NCI-H345 (cell line): ENCODE measurements around the gene GNG12.

ENCODE experiments used
- DNase-seq: peaks from one replicate; lab custom pipeline; 2025; lab: John Stamatoyannopoulos, UW

Gene GNG12

DNA sequence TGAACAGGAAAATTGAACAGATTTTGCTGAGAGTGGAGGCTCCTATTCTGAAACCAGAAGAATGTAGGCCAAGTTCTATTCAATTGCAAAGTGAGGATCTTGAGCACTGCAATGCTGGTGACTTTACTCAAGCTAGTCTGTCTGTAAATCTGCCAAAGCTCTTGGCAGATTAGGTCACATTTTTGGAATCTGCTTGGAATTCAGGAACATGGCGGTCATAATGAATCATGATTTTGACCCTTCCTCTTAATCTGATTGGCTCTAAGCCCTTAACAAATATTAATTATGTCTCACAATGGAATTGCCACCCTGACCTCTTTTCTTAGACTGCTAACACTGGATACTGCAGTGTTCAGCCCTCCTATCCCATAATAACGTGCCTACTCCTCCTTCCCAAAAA, 7.2 kb upstream of the GNG12 start:
- no peak for DNase-seq

GRCh38 chr1:67839826-67840225, 6.6 kb upstream of the GNG12 start:
- DNase-seq = no peak

- no peak for DNase-seq
Observed at GRCh38 chr1:67838180-67838910, 5.1 kb upstream of the GNG12 start.

DNA sequence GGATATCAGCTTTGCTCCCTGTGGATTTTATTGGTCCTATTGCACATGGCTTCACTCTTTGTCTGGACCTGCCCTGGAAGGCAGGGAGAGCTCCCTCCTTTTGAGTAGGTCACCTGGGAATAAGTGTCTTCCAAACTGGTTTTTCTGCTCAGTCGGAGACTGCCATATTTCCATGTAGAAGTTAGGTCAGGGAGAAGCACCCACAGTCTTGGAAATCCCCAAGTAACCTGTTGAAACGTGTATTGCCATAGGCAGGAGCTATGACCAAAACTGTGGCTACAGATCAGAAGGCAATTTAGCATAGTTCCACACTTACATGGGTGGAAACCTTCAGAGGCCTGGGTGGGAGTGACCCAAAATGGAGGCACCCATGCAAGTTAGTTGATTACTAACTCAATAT, 3.5 kb upstream of the GNG12 start:
- DNase-seq = no peak

DNA sequence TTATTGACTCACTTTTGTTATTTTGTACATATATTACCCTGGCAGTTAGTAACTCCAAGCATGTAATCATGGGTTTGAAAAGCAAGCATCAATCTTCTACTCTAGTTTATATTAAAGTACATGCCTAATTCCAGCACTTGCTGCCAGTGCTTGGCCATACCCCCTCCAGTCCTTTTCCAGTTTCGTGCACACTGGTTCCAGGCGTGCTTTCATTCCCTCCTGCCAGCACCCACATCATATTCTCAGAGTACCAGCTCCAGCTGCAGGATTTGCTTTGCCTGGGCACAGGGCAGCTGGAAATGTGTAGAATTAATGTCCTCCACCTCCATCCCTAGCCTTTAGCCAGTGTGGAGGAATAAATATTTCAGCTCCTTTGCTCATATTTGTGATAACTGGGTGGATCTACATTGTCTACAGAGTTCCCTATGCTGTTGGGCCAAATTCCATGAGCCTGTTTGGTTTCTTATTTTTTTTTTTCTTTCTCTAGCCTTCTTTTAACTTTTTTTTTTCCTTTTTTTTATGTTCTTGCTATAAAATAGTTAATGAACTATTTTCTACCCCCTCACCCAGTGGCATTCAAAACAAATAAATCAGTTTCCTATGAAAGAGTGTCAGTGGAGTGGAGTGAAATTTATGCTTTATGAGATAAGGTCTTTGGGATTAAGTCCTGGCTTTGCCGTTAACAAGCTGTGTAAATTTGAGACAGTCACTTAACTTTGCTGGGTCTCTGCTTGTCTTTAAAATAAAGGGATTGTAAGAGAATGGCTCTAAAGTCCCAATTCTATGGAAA, 2.6 kb upstream of the GNG12 start:
- no peak for DNase-seq

- DNase-seq = peak; percentile 38
Observed at GRCh38 chr1:67834246-67834877, 1.1 kb upstream of the GNG12 start.

GRCh38 chr1:67833602-67833940, 304 bp upstream of the GNG12 start:
- DNase-seq = no peak

GRCh38 chr1:67831850-67832513, 1.3 kb downstream of the GNG12 start:
- DNase-seq = peak; percentile 49

GRCh38 chr1:67830928-67831830, 2.1 kb downstream of the GNG12 start:
- no peak for DNase-seq

- no peak for DNase-seq
Observed at GRCh38 chr1:67830226-67830625, 3.0 kb downstream of the GNG12 start.

- no peak for DNase-seq
Observed at GRCh38 chr1:67827688-67828087, 5.6 kb downstream of the GNG12 start.

GRCh38 chr1:67825591-67825990, 7.7 kb downstream of the GNG12 start:
- no peak for DNase-seq

- peak; percentile 74 for DNase-seq
Observed at GRCh38 chr1:67824766-67825165, 8.5 kb downstream of the GNG12 start.

GRCh38 chr1:67823615-67824014, 9.7 kb downstream of the GNG12 start:
- no peak for DNase-seq

DNA sequence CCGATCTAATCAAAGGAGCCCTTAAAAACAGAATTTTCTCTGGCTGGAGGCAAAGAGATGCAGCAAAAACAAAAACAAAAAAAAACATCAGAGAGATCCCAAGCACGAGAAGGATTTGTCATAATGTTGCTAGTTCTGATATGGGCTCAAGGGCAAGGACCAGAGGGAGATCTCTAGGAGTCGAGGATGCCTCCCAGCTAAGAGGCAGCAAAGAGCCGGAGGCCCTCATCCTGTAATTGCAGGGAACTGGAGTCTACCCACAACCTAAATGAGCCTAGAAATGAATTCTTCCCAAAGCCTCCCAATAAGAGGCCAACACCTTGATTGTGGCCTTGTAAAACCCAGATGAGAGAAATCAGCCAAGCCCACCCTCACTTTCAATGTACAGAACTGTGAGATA, 12.0 kb downstream of the GNG12 start:
- DNase-seq = no peak

- DNase-seq = no peak
Observed at GRCh38 chr1:67818725-67819301, 14.5 kb downstream of the GNG12 start.

GRCh38 chr1:67818162-67818561, 15.1 kb downstream of the GNG12 start:
- DNase-seq = no peak

GRCh38 chr1:67817319-67817718, 15.9 kb downstream of the GNG12 start:
- no peak for DNase-seq

- DNase-seq = no peak
Observed at GRCh38 chr1:67816506-67816905, 16.8 kb downstream of the GNG12 start.

DNA sequence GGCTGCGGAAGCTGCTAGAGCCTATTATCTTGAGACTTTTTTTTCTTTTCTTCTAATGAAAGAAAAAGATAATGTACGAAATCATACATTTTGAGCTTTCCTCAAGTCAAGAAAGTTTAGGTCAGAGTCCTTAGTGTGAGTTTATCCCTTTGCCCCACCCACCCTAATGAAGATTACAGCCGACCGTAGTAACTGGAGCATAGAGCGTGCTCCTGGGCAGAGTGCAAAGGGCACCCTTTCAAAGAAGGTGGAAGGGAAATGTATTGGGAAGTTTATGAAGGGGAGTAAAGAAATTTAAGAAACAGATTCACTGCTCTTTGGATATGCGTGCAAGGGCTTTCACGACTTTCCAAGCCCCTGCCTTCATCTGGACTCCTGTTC, 17.2 kb downstream of the GNG12 start:
- no peak for DNase-seq
